CD14-positive monocyte (primary cell): ENCODE measurements around the gene CDKN2C. TPM values are rescaled to one million over a fixed set of nuclear protein-coding genes. Genes with fewer than 3 reads are reported as not detected.

Experiments
- DNase-seq, 3 donors: peaks; one replicate each; pipeline ENCODE4 v3.0.0-alpha.2; 2011 to 2022
- H2AFZ ChIP-seq: 2 replicates; pipeline ENCODE4 v1.6.0; 2012; ENCODE audit warnings: mild to moderate bottlenecking, low read depth, low read length, inconsistent platforms; ENCODE audit not compliant: insufficient read depth, poor library complexity, severe bottlenecking
- H3K27ac ChIP-seq, 2 donors: 1 replicate in 1 of 2; 2 replicates in 1 of 2; pipeline ENCODE4 v1.5.1; 2012 to 2013; ENCODE audit warnings: low read length in 2 of 2, control low read depth in 1 of 2, inconsistent platforms in 1 of 2, low read depth in 1 of 2, mild to moderate bottlenecking in 1 of 2
- H3K27me3 ChIP-seq, 2 donors: one replicate each; pipeline versions ENCODE4 v1.6.0 to v1.6.1; 2011 to 2013; ENCODE audit warnings: low read length in 2 of 2; ENCODE audit not compliant: control insufficient read depth in 2 of 2, insufficient read depth in 2 of 2
- H3K36me3 ChIP-seq, 2 donors: replicated peaks in 1 of 2; 1 replicate in 1 of 2; 2 replicates in 1 of 2; pipeline versions ENCODE4 v1.5.1 to v1.6.1; 2012 to 2013; ENCODE audit warnings: low read length in 2 of 2, control low read depth in 1 of 2, inconsistent platforms in 1 of 2, mild to moderate bottlenecking in 1 of 2; ENCODE audit not compliant: insufficient read depth in 2 of 2, control insufficient read depth in 1 of 2
- H3K4me1 ChIP-seq, 2 donors: 1 replicate in 1 of 2; 2 replicates in 1 of 2; pipeline versions ENCODE4 v1.5.1 to v1.6.1; 2012 to 2013; ENCODE audit warnings: low read length in 2 of 2, control low read depth in 1 of 2, inconsistent platforms in 1 of 2, mild to moderate bottlenecking in 1 of 2, moderate library complexity in 1 of 2; ENCODE audit not compliant: insufficient read depth in 2 of 2, control insufficient read depth in 1 of 2
- H3K4me2 ChIP-seq: replicated peaks from 2 replicates; pipeline ENCODE3; 2012; ENCODE audit warnings: low read length, moderate library complexity, mild to moderate bottlenecking; ENCODE audit not compliant: poor library complexity, severe bottlenecking; ENCODE audit errors: extremely low read depth
- H3K4me3 ChIP-seq, 3 experiments: fragments of 200-600 bp in 1 of 3; sonication (generic) in 1 of 3; replicated peaks in 1 of 3; 1 replicate in 2 of 3; 2 replicates in 1 of 3; pipeline ENCODE4 v1.5.1; 2011 to 2013; ENCODE audit warnings: low read length in 3 of 3, mild to moderate bottlenecking in 3 of 3, control low read depth in 2 of 3, low read depth in 2 of 3, inconsistent platforms in 1 of 3, moderate library complexity in 1 of 3
- H3K79me2 ChIP-seq: 2 replicates; pipeline ENCODE4 v1.6.0; 2012; ENCODE audit warnings: mild to moderate bottlenecking, control low read depth, inconsistent platforms, low read length, moderate library complexity; ENCODE audit not compliant: insufficient read depth
- H3K9ac ChIP-seq: 2 replicates; pipeline ENCODE4 v1.6.0; 2017; ENCODE audit warnings: low read length, mild to moderate bottlenecking; ENCODE audit not compliant: insufficient read depth, poor library complexity, severe bottlenecking
- H3K9me3 ChIP-seq, 2 donors: replicated peaks in 1 of 2; 1 replicate in 1 of 2; 2 replicates in 1 of 2; pipeline versions ENCODE4 v1.5.1 to v1.6.1; 2012 to 2013; ENCODE audit warnings: low read length in 2 of 2, control low read depth in 1 of 2; ENCODE audit not compliant: control insufficient read depth in 1 of 2, insufficient read depth in 1 of 2
- H4K20me1 ChIP-seq: 2 replicates; pipeline ENCODE4 v1.6.0; 2012; ENCODE audit warnings: mild to moderate bottlenecking, low read length, control low read depth, moderate library complexity; ENCODE audit not compliant: insufficient read depth
- H3K27ac Mint-ChIP-seq, 7 donors: one replicate each; pipeline ENCODE4 v1.8.0; 2020; ENCODE audit warnings: mild to moderate bottlenecking in 7 of 7, mixed read lengths in 7 of 7, moderate library complexity in 6 of 7, inconsistent platforms in 2 of 7
- H3K27me3 Mint-ChIP-seq, 3 donors: one replicate each; pipeline ENCODE4 v1.8.0; 2021 to 2022; ENCODE audit warnings: low read depth in 3 of 3, mild to moderate bottlenecking in 3 of 3, mixed read lengths in 3 of 3, moderate library complexity in 3 of 3, inconsistent platforms in 1 of 3
- H3K36me3 Mint-ChIP-seq, 2 donors: one replicate each; pipeline ENCODE4 v1.8.0; 2020; ENCODE audit warnings: mixed read lengths in 2 of 2, inconsistent platforms in 1 of 2, mild to moderate bottlenecking in 1 of 2
- H3K4me1 Mint-ChIP-seq: one replicate; pipeline ENCODE4 v1.8.0; 2020; ENCODE audit warnings: mild to moderate bottlenecking, mixed read lengths
- H3K4me3 Mint-ChIP-seq, 2 donors: one replicate each; pipeline ENCODE4 v1.8.0; 2020; ENCODE audit warnings: mild to moderate bottlenecking in 2 of 2, mixed read lengths in 2 of 2, moderate library complexity in 1 of 2
- H3K9me3 Mint-ChIP-seq, 7 donors: one replicate each; pipeline ENCODE4 v1.8.0; 2020 to 2022; ENCODE audit warnings: mixed read lengths in 7 of 7, mild to moderate bottlenecking in 6 of 7, moderate library complexity in 6 of 7, inconsistent platforms in 2 of 7
- WGBS: methylation state at CpG from one replicate; pipeline ENCODE4 v1.1.5; 2013; ENCODE audit warnings: missing lambda C conversion rate; ENCODE audit not compliant: insufficient coverage; 5-methylcytosine and 5-hydroxymethylcytosine counted together
- intact Hi-C, 2 donors: fragments of 100-400 bp; cut with micrococcal nuclease; formaldehyde crosslinking; loops; one replicate each; pipeline versions ENCODE4 v1.15.0 to v1.15.1; 2023
- polyA plus RNA-seq, 3 donors: library from polyadenylated mRNA; depleted of rRNA in 1 of 3; unstranded in 2 of 3; stranded (reverse) in 1 of 3; fragments of 300-500 nt in 2 of 3; fragments of >200 nt in 1 of 3; fragmentation: Illumina TruSeq in 2 of 3; gene quantifications; 1 replicate in 2 of 3; 2 replicates in 1 of 3; pipeline ENCODE4 v1.2.3, GENCODE V29; 2012 to 2021
- TF ChIP-seq, protein P1 (sequence below): fragments of 200-600 bp; IDR thresholded peaks from one replicate; pipeline ENCODE4 v1.8.0; 2022; ENCODE audit warnings: antibody characterized with exemption, mild to moderate bottlenecking

CDKN2C gene
- polyA plus RNA-seq, 3 donors = 5.3 to 9.9 (median 7.4) TPM

DNA sequence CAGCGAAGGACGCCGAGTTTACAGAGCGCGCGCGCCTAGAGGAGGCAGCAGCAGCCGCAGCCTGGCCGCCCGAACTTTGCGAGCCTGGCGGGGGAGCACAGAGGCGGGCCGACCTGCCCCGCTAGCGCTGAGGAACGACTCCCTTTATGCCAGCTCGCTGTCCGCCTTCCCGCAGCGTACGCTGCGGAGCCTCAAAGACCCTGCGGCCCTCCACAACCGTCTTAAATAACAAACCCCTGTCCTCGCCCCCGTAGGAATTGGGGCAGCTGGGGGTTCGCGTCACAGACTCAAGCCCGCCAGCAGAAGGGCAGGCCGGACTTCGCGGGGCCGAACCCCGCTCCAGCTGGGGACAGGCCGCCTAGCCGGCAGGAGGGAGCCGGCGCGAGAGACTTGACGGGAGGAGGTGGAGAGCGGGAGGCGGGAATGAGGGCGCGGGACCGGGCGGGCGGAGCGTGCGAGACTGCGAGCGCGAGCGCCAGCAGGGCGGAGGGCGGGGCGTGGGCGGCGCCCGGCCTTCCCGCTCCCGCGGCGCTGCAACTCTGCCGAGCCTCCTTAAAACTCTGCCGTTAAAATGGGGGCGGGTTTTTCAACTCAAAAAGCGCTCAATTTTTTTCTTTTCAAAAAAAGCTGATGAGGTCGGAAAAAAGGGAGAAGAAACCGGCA is 1.8 kb upstream of the CDKN2C start:
- H4K20me1 ChIP-seq = no peaks in the 10 kb centered on the region
- DNase-seq = peak; percentile 65 to 74 (median 70)
- no peaks in the 10 kb centered on the region for H3K9me3 ChIP-seq
- peaks cover 17 to 38% of the 10 kb centered on the region in 2 donors for H3K4me1 ChIP-seq
- Mint-ChIP-seq H3K4me3 (peak overlapping the region; percentile 99 to 100), H3K27me3 (peaks cover 0 to 2% (median 0%) of the 10 kb centered on the region in 3 donors), H3K36me3 (no peaks in the 10 kb centered on the region), H3K4me1 (peaks cover 30% of the 10 kb centered on the region), H3K27ac (peak overlapping the region; percentile 83 to 97 (median 95)), H3K9me3 (peaks cover 0 to 3% (median 0%) of the 10 kb centered on the region in 7 donors)
- H2AFZ ChIP-seq = peak overlapping the region; percentile 99
- TF ChIP-seq, protein P1, sequence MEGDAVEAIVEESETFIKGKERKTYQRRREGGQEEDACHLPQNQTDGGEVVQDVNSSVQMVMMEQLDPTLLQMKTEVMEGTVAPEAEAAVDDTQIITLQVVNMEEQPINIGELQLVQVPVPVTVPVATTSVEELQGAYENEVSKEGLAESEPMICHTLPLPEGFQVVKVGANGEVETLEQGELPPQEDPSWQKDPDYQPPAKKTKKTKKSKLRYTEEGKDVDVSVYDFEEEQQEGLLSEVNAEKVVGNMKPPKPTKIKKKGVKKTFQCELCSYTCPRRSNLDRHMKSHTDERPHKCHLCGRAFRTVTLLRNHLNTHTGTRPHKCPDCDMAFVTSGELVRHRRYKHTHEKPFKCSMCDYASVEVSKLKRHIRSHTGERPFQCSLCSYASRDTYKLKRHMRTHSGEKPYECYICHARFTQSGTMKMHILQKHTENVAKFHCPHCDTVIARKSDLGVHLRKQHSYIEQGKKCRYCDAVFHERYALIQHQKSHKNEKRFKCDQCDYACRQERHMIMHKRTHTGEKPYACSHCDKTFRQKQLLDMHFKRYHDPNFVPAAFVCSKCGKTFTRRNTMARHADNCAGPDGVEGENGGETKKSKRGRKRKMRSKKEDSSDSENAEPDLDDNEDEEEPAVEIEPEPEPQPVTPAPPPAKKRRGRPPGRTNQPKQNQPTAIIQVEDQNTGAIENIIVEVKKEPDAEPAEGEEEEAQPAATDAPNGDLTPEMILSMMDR = peak; percentile 40
- intact Hi-C loops = loop anchor here in 1 of 2 donors (10.0 kb wide), 2 partner anchors 207 to 547 kb away; partner anchors contain the start of gene EPS15
- peak overlapping the region; percentile 86 to 94 for H3K27ac ChIP-seq
- under 1% methylated on average over 69 of the region's 70 CpGs for WGBS
- peak overlapping the region; percentile 88 for H3K9ac ChIP-seq
- H3K79me2 ChIP-seq = peaks cover 43% of the 10 kb centered on the region
- peak overlapping the region; percentile 97 for H3K4me2 ChIP-seq
- H3K27me3 ChIP-seq = no peaks in the 10 kb centered on the region
- no peaks in the 10 kb centered on the region for H3K36me3 ChIP-seq
- H3K4me3 ChIP-seq = peak overlapping the region; percentile 87 to 98 (median 97)

DNA sequence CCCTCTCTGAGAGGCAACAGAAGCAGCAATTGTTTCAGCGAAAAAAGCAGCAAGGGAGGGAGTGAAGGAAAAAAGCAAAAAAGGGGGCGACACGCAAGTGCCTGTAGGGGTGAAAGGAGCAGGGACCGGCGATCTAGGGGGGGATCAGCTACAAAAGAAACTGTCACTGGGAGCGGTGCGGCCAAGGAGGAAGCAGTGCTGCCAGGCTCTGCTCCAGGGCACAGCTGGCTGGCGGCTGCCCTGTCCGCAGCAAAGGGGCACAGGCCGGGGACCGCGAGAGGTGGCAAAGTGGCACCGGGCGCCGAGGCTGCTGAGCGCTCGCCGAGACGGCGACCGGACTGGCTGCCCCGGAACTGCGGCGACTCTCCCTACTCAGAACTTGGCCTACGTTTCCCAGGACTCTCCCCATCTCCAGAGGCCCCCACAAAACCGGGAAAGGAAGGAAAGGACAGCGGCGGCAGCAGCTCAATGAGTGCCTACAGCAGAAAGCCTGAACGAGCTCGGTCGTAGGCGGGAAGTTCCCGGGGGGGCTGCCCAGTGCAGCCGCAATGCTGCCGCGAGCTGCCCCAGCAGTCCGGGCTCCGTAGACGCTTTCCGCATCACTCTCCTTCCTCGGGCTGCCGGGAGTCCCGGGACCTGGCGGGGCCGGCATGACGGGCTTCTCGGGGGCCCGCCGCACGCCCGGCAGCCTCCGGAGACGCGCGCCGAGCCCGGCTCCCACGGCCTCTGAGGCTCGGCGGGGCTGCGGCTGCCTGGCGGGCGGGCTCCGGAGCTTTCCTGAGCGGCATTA is 1.0 kb upstream of the CDKN2C start:
- peaks cover 30% of the 10 kb centered on the region for H3K4me1 Mint-ChIP-seq
- peak overlapping the region; percentile 97 for H3K4me2 ChIP-seq
- under 1% methylated on average over 63 of the region's 65 CpGs for WGBS
- peak overlapping the region; percentile 88 for H3K9ac ChIP-seq
- no peaks in the 10 kb centered on the region for H3K9me3 ChIP-seq
- peak overlapping the region; percentile 99 to 100 for H3K4me3 Mint-ChIP-seq
- H3K36me3 Mint-ChIP-seq = peaks cover 0 to 6% of the 10 kb centered on the region in 2 donors
- no peaks in the 10 kb centered on the region for H3K36me3 ChIP-seq
- H4K20me1 ChIP-seq = no peaks in the 10 kb centered on the region
- TF ChIP-seq, protein P1 = no peak
- peaks cover 2% of the 10 kb centered on the region in 3 donors for H3K27me3 Mint-ChIP-seq
- DNase-seq = peak; percentile 37 to 63 (median 62)
- no peaks in the 10 kb centered on the region for H3K27me3 ChIP-seq
- peak overlapping the region; percentile 87 to 98 (median 97) for H3K4me3 ChIP-seq
- intact Hi-C loops = loop anchor here in 1 of 2 donors (10.0 kb wide), 2 partner anchors 206 to 546 kb away; partner anchors contain the start of gene EPS15
- peak overlapping the region; percentile 86 to 94 for H3K27ac ChIP-seq
- H2AFZ ChIP-seq = peak overlapping the region; percentile 99
- peak overlapping the region; percentile 83 to 97 (median 95) for H3K27ac Mint-ChIP-seq
- peaks cover 17 to 38% of the 10 kb centered on the region in 2 donors for H3K4me1 ChIP-seq
- H3K9me3 Mint-ChIP-seq = peaks cover 0 to 3% (median 0%) of the 10 kb centered on the region in 7 donors
- peaks cover 50% of the 10 kb centered on the region for H3K79me2 ChIP-seq
